Uterus (tissue), 2 donors: Measurements from ENCODE around the gene KCNH4.

Source experiments
- CTCF ChIP-seq, 4 experiments: fragments of 200-600 bp in 2 of 4; fragments of 450-650 bp in 2 of 4; sonication (generic) in 2 of 4; IDR thresholded peaks; one replicate each; pipeline ENCODE4 v1.5.1; 2016 to 2019; ENCODE audit warnings: antibody characterized with exemption in 4 of 4, mild to moderate bottlenecking in 2 of 4, moderate library complexity in 1 of 4
- POLR2A ChIP-seq, 2 donors: fragments of 450-650 bp; IDR thresholded peaks; one replicate each; pipeline ENCODE4 v1.6.1; 2016; ENCODE audit warnings: antibody characterized with exemption in 2 of 2, mild to moderate bottlenecking in 1 of 2, moderate library complexity in 1 of 2

- TF ChIP-seq CTCF (IDR thresholded peaks at IDR 0.05) (no peak), POLR2A (IDR thresholded peaks at IDR 0.05) (no peak)
Observed at GRCh38 chr17:42214156-42214555, 33.2 kb upstream of the KCNH4 start.
